Gastrocnemius medialis (tissue), 4 donors: ENCODE measurements around the gene RANGRF. TPM values are rescaled to one million over a fixed set of nuclear protein-coding genes. Genes with fewer than 3 reads are reported as not detected.

Experiments used
- ATAC-seq, 2 donors: fragments of 150-250 bp; one replicate each; pipeline ENCODE4 v1.9.1; 2016
- DNase-seq, 2 donors: peaks; one replicate each; pipeline ENCODE4 v3.0.0-alpha.2; 2019
- H3K27ac ChIP-seq, 4 donors: fragments of 200-600 bp; sonication (generic); 1 replicate in 1 of 4; 2 replicates in 3 of 4; pipeline ENCODE4 v1.5.1; 2016 to 2018; ENCODE audit warnings: mild to moderate bottlenecking in 2 of 4, moderate library complexity in 1 of 4
- H3K27me3 ChIP-seq, 3 donors: fragments of 200-600 bp; sonication (generic) in 2 of 3; 1 replicate in 1 of 3; 2 replicates in 2 of 3; pipeline versions ENCODE4 v1.5.1 to v1.6.0; 2016 to 2019; ENCODE audit warnings: mild to moderate bottlenecking in 1 of 3, moderate library complexity in 1 of 3
- H3K36me3 ChIP-seq, 2 donors: fragments of 200-600 bp; sonication (generic) in 1 of 2; one replicate each; pipeline ENCODE4 v1.5.1; 2017 to 2018
- H3K4me1 ChIP-seq, 2 donors: fragments of 200-600 bp; sonication (generic) in 1 of 2; one replicate each; pipeline ENCODE4 v1.5.1; 2016 to 2017; ENCODE audit warnings: mild to moderate bottlenecking in 2 of 2
- H3K4me3 ChIP-seq, 4 donors: fragments of 200-600 bp; sonication (generic) in 3 of 4; 1 replicate in 1 of 4; 2 replicates in 3 of 4; pipeline ENCODE4 v1.5.1; 2016 to 2019; ENCODE audit warnings: mild to moderate bottlenecking in 2 of 4
- H3K9me3 ChIP-seq, 3 donors: fragments of 200-600 bp; sonication (generic) in 2 of 3; 1 replicate in 1 of 3; 2 replicates in 2 of 3; pipeline ENCODE4 v1.5.1; 2016 to 2019
- CTCF ChIP-seq, 5 experiments: fragments of 450-650 bp in 3 of 5; fragments of 200-600 bp in 2 of 5; sonication (generic) in 2 of 5; IDR thresholded peaks in 4 of 5; conservative IDR thresholded peaks in 1 of 5; 1 replicate in 4 of 5; 2 replicates in 1 of 5; pipeline ENCODE4 v1.5.1; 2016 to 2019; ENCODE audit warnings: antibody characterized with exemption in 5 of 5, mild to moderate bottlenecking in 3 of 5, moderate library complexity in 3 of 5
- POLR2A ChIP-seq, 2 donors: fragments of 450-650 bp; IDR thresholded peaks; one replicate each; pipeline ENCODE4 v1.6.1; 2017; ENCODE audit warnings: antibody characterized with exemption in 2 of 2, mild to moderate bottlenecking in 2 of 2, moderate library complexity in 2 of 2
- in situ Hi-C, 4 donors: fragments of 200-750 bp; cut with MboI; loops; one replicate each; pipeline versions ENCODE4 v1.15.0 to v1.8.0; 2017; ENCODE audit warnings: low sequenced_read_pairs in 4 of 4
- intact Hi-C: fragments of 100-400 bp; cut with DNase I; formaldehyde crosslinking; loops from one replicate; pipeline ENCODE4 v1.15.1; 2023; ENCODE audit warnings: low total_unique reads
- total RNA-seq, 4 donors: library from RNA; depleted of rRNA; stranded (reverse); fragments of >200 nt; gene quantifications; one replicate each; pipeline versions ENCODE4 v1.1.0 to v1.2.3, GENCODE V29; 2016

Gene RANGRF
- total RNA-seq, 4 donors from 2014 or later: 6.9 to 21.2 (median 15.4) TPM

GRCh38 chr17:8314797-8315763 lies 26.6 kb downstream of the RANGRF start:
- Histone ChIP-seq H3K27ac (no peak overlapping the region), H3K4me1 (no peaks in the 10 kb centered on the region), H3K36me3 (no peaks in the 10 kb centered on the region), H3K27me3 (peaks cover 15 to 30% (median 18%) of the 10 kb centered on the region in 3 donors), H3K4me3 (no peak overlapping the region), H3K9me3 (no peaks in the 10 kb centered on the region)
- TF ChIP-seq CTCF (IDR thresholded peaks at IDR 0.05 in 4 of 5, conservative IDR thresholded peaks at IDR 0.05 in 1 of 5) (no peak), POLR2A (IDR thresholded peaks at IDR 0.05) (no peak)
- intact Hi-C loops (no loop called here), in situ Hi-C loops (loop anchor here in 2 of 4 donors (25.0 kb wide), 1 partner anchor 228 kb away; the partner anchor contains the start of gene ALOX12B (in 2 of the 2))
- ATAC-seq: no peak
- DNase-seq: no peak

- Histone ChIP-seq H3K27me3 (peaks cover 15 to 30% (median 18%) of the 10 kb centered on the region in 3 donors), H3K4me1 (no peaks in the 10 kb centered on the region), H3K27ac (no peak overlapping the region), H3K36me3 (no peaks in the 10 kb centered on the region), H3K9me3 (no peaks in the 10 kb centered on the region), H3K4me3 (no peak overlapping the region)
- DNase-seq: no peak
- intact Hi-C loops (no loop called here), in situ Hi-C loops (loop anchor here in 2 of 4 donors (25.0 kb wide), 1 partner anchor 228 kb away; the partner anchor contains the start of gene ALOX12B (in 2 of the 2))
- ATAC-seq: no peak
- TF ChIP-seq CTCF (IDR thresholded peaks at IDR 0.05 in 4 of 5, conservative IDR thresholded peaks at IDR 0.05 in 1 of 5): no peak
- TF ChIP-seq POLR2A (IDR thresholded peaks at IDR 0.05): no peak
Measured at GRCh38 chr17:8315764-8316217, 27.3 kb downstream of the RANGRF start.

GRCh38 chr17:8318010-8318935 lies 29.8 kb downstream of the RANGRF start:
- Histone ChIP-seq H3K27me3 (peaks cover 15 to 19% (median 18%) of the 10 kb centered on the region in 3 donors), H3K36me3 (no peaks in the 10 kb centered on the region), H3K9me3 (no peaks in the 10 kb centered on the region), H3K4me1 (no peaks in the 10 kb centered on the region), H3K27ac (no peak overlapping the region), H3K4me3 (no peak overlapping the region)
- in situ Hi-C loops (loop anchor here in 2 of 4 donors (25.0 kb wide), 1 partner anchor 231 kb away; the partner anchor contains the start of gene ALOX12B (in 2 of the 2)), intact Hi-C loops (no loop called here)
- TF ChIP-seq CTCF (IDR thresholded peaks at IDR 0.05 in 4 of 5, conservative IDR thresholded peaks at IDR 0.05 in 1 of 5): no peak
- TF ChIP-seq POLR2A (IDR thresholded peaks at IDR 0.05): no peak
- DNase-seq: no peak
- no peak for ATAC-seq

GRCh38 chr17:8320262-8320661 lies 31.8 kb downstream of the RANGRF start:
- ATAC-seq (no peak), DNase-seq (no peak)
- intact Hi-C loops (no loop called here), in situ Hi-C loops (loop anchor here in 2 of 4 donors (25.0 kb wide), 1 partner anchor 233 kb away; the partner anchor contains the start of gene ALOX12B (in 2 of the 2))
- H3K36me3 ChIP-seq: no peaks in the 10 kb centered on the region
- no peaks in the 10 kb centered on the region for H3K4me1 ChIP-seq
- no peak overlapping the region for H3K27ac ChIP-seq
- H3K4me3 ChIP-seq: no peak overlapping the region
- no peak for TF ChIP-seq CTCF (IDR thresholded peaks at IDR 0.05 in 4 of 5, conservative IDR thresholded peaks at IDR 0.05 in 1 of 5)
- TF ChIP-seq POLR2A (IDR thresholded peaks at IDR 0.05): no peak
- no peaks in the 10 kb centered on the region for H3K9me3 ChIP-seq
- peaks cover 10 to 21% (median 11%) of the 10 kb centered on the region in 3 donors for H3K27me3 ChIP-seq
